Gastroesophageal sphincter (tissue), 4 donors: ENCODE results near the gene LGR4. TPM values are rescaled to one million over a fixed set of nuclear protein-coding genes. Genes with fewer than 3 reads are reported as not detected.
"Not testable (repeated sequence)": the region's sequence is repeated elsewhere in the genome, so short reads cannot be mapped to it uniquely, and the experiment has no call there.

Source experiments
- ATAC-seq: fragments of 150-250 bp; one replicate; pipeline ENCODE4 v1.9.1; 2016; ENCODE audit warnings: mild to moderate bottlenecking, moderate library complexity
- H3K27ac ChIP-seq, 4 donors: fragments of 200-600 bp; sonication (generic) in 3 of 4; 1 replicate in 3 of 4; 2 replicates in 1 of 4; pipeline ENCODE4 v1.5.1; 2016 to 2019
- H3K27me3 ChIP-seq: fragments of 200-600 bp; sonication (generic); one replicate; pipeline ENCODE4 v1.5.1; 2019
- H3K36me3 ChIP-seq, 2 donors: fragments of 200-600 bp; sonication (generic); one replicate each; pipeline ENCODE4 v1.5.1; 2019; ENCODE audit warnings: control low read depth in 1 of 2
- H3K4me1 ChIP-seq, 3 donors: fragments of 200-600 bp; sonication (generic); 1 replicate in 2 of 3; 2 replicates in 1 of 3; pipeline ENCODE4 v1.5.1; 2016 to 2019; ENCODE audit warnings: control low read depth in 2 of 3
- H3K4me3 ChIP-seq, 2 donors: fragments of 200-600 bp; sonication (generic); one replicate each; pipeline ENCODE4 v1.5.1; 2019; ENCODE audit warnings: mild to moderate bottlenecking in 1 of 2, moderate library complexity in 1 of 2
- H3K9me3 ChIP-seq, 3 donors: fragments of 200-600 bp; sonication (generic); one replicate each; pipeline ENCODE4 v1.5.1; 2017 to 2019; ENCODE audit warnings: control low read depth in 2 of 3
- CTCF ChIP-seq, 4 experiments: fragments of 200-600 bp in 2 of 4; fragments of 450-650 bp in 2 of 4; sonication (generic) in 1 of 4; IDR thresholded peaks; one replicate each; pipeline ENCODE4 v1.5.1; 2017 to 2019; ENCODE audit warnings: antibody characterized with exemption in 4 of 4, mild to moderate bottlenecking in 2 of 4, moderate library complexity in 2 of 4
- EP300 ChIP-seq: sonication (generic); formaldehyde crosslinking; IDR thresholded peaks from one replicate; pipeline ENCODE4 v1.6.1; 2017; ENCODE audit warnings: antibody characterized with exemption, mild to moderate bottlenecking
- POLR2A ChIP-seq, 2 donors: fragments of 450-650 bp; IDR thresholded peaks; one replicate each; pipeline ENCODE4 v1.6.1; 2017; ENCODE audit warnings: antibody characterized with exemption in 2 of 2, mild to moderate bottlenecking in 2 of 2, moderate library complexity in 1 of 2
- POLR2AphosphoS5 ChIP-seq: sonication (generic); formaldehyde crosslinking; IDR thresholded peaks from one replicate; pipeline ENCODE4 v1.6.1; 2017; ENCODE audit warnings: antibody characterized with exemption
- WGBS, 2 donors: methylation state at CpG; one replicate each; pipeline ENCODE4 v1.1.5; 2018; ENCODE audit warnings: low coverage in 1 of 2; 5-methylcytosine and 5-hydroxymethylcytosine counted together
- total RNA-seq, 4 donors: library from RNA; depleted of rRNA; stranded (reverse); fragments of >200 nt; gene quantifications; one replicate each; pipeline ENCODE4 v1.1.0, GENCODE V29; 2016

The LGR4 gene
- total RNA-seq, 4 donors from 2014 or later = 21.0 to 35.9 (median 31.8) TPM

- H3K27ac ChIP-seq = no peak overlapping the region
- ATAC-seq = no peak
- H3K4me1 ChIP-seq = no peaks in the 10 kb centered on the region
- 90 to 94% methylated on average over 4 of the region's 4 CpGs for WGBS, 2 donors
- TF ChIP-seq EP300 (no peak), POLR2A (IDR thresholded peaks at IDR 0.05) (no peak), POLR2AphosphoS5 (no peak), CTCF (IDR thresholded peaks at IDR 0.05) (no peak)
- H3K36me3 ChIP-seq = no peaks in the 10 kb centered on the region
- H3K9me3 ChIP-seq = peaks cover 0 to 9% (median 0%) of the 10 kb centered on the region in 3 donors
- H3K4me3 ChIP-seq = no peak overlapping the region
- H3K27me3 ChIP-seq = no peaks in the 10 kb centered on the region
These were observed 142.5 kb downstream of the LGR4 start for GRCh38 chr11:27329867-27330632.

- no peak for TF ChIP-seq EP300
- TF ChIP-seq POLR2A (IDR thresholded peaks at IDR 0.05) = no peak
- no peak for TF ChIP-seq CTCF (IDR thresholded peaks at IDR 0.05)
- no peak for TF ChIP-seq POLR2AphosphoS5
- Histone ChIP-seq H3K4me1 (no peaks in the 10 kb centered on the region), H3K27ac (no peak overlapping the region), H3K9me3 (peaks cover 0 to 9% (median 0%) of the 10 kb centered on the region in 3 donors), H3K4me3 (no peak overlapping the region), H3K27me3 (no peaks in the 10 kb centered on the region), H3K36me3 (no peaks in the 10 kb centered on the region)
- WGBS, 2 donors = 92 to 94% methylated on average over 2 to 5 of the region's 5 CpGs
- no peak for ATAC-seq
These were observed 144.0 kb downstream of the LGR4 start for GRCh38 chr11:27328614-27329013.

GRCh38 chr11:27327064-27327463 lies 145.5 kb downstream of the LGR4 start:
- 100% methylated on average over 1 of the region's 2 CpGs for WGBS, 2 donors
- not testable (repeated sequence) for ATAC-seq, H3K27ac ChIP-seq, H3K4me1 ChIP-seq, H3K9me3 ChIP-seq, H3K27me3 ChIP-seq, H3K36me3 ChIP-seq, H3K4me3 ChIP-seq

GRCh38 chr11:27322196-27322595 lies 150.4 kb downstream of the LGR4 start:
- not testable (repeated sequence) for ATAC-seq, H3K27ac ChIP-seq, H3K27me3 ChIP-seq, H3K36me3 ChIP-seq, H3K4me3 ChIP-seq, H3K9me3 ChIP-seq, H3K4me1 ChIP-seq
- WGBS, 2 donors = 77% methylated on average over 3 of the region's 3 CpGs; no CpG with 5 or more reads in 1 of the 2 donors

GRCh38 chr11:27321340-27321739 lies 151.2 kb downstream of the LGR4 start:
- not testable (repeated sequence) for H3K4me1 ChIP-seq, H3K4me3 ChIP-seq, H3K9me3 ChIP-seq, ATAC-seq, H3K36me3 ChIP-seq, H3K27ac ChIP-seq, H3K27me3 ChIP-seq
- WGBS, 2 donors = 80 to 94% methylated on average over 1 to 8 of the region's 10 CpGs

- ATAC-seq = no peak
- Histone ChIP-seq H3K27ac (no peak overlapping the region), H3K9me3 (no peaks in the 10 kb centered on the region), H3K36me3 (no peaks in the 10 kb centered on the region), H3K4me1 (no peaks in the 10 kb centered on the region), H3K4me3 (no peak overlapping the region), H3K27me3 (no peaks in the 10 kb centered on the region)
- no peak for TF ChIP-seq EP300
- TF ChIP-seq POLR2AphosphoS5 = no peak
- no peak for TF ChIP-seq CTCF (IDR thresholded peaks at IDR 0.05)
- TF ChIP-seq POLR2A (IDR thresholded peaks at IDR 0.05) = no peak
- 52 to 68% methylated on average over 2 of the region's 2 CpGs for WGBS, 2 donors
These were observed 153.5 kb downstream of the LGR4 start for GRCh38 chr11:27319072-27319471.
